Hair follicle dermal papilla cell (primary cell): ENCODE measurements around the gene MAT2B. TPM values are rescaled to one million over a fixed set of nuclear protein-coding genes. Genes with fewer than 3 reads are reported as not detected.

Experiments used
- total RNA-seq: library from RNA; depleted of rRNA; stranded (reverse); fragments of >200 nt; gene quantifications from 2 replicates; pipeline ENCODE4 v1.2.3, GENCODE V29; 2012

The MAT2B gene
- total RNA-seq, result 56.8 and 57.0 TPM in 2 replicates

DNA sequence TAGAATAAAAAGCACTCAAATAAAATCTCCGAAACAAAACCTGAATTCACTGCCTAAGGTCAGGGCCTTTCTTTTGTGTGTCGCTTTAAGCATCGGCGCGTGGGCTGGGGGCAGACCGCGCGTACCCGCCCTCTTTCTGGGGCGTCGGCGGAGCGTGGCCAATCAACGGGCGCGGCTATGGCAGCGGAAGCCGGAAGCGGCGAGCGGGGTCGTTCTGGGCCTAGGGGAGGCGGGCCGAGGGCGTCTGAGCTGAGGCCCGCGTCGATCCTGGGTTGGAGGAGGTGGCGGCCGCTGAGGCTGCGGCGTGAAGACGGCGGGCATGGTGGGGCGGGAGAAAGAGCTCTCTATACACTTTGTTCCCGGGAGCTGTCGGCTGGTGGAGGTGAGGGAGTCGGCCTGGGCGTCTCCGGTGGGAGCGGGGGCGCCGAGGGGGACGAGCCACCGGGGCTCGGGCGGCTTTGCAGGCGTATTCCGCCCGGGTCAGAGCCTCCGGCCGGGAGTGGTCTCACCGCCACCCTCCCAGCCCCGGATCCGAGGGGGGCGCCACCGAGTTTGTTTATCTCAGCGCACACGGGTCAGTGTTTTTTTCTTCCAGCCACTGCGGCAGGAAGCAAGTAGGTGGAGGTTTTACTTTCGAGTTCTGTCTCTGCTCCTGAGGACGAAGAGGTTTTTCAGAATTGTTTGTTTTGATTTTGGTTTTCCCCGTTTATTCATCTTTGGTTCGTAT lies at the start of gene MAT2B:
Gene MAT2B (plus strand): TSS at position 252 of the 727 bp plus-strand sequence. CDS start 68 bp downstream, at position 320.

DNA sequence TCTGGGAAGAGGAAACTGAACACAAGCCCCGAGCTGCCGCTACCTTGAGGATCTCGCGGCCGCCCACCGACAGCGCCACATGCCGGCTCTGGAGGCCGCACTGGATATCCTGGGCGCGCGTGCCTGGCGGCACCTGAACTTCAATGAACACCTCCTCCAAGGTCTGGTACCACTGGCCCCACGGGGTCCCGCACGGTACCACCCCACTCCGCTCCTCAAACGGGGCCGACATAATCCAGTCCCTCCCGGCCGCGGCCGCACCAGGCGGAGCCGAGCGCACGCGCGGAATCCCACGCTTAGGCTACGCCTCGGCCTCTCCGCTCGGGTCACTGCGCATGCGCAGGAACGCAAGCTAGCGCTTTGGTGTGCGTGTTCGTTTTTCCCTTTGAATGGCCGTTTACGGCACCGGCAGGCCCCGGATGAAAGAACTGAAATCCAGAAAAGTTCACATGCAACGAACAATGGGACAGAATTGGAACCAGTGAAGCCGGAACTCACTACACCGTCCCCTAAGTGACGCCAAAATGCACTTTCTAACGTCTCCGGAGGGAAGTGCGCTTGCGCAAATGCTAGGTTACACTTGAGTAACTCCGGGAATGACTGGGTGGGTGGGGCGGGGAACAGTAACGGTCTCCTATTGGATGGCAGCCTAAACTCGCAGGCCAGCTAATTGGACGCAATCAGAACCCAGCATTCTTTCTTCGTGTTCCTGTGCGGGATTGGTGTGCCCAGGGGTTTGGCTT lies 45.4 kb upstream of the MAT2B start, which contains the start of gene NUDCD2:
Gene NUDCD2 (minus strand): TSS at position 284 of the 743 bp plus-strand sequence. CDS start 52 bp downstream, at position 232.

DNA sequence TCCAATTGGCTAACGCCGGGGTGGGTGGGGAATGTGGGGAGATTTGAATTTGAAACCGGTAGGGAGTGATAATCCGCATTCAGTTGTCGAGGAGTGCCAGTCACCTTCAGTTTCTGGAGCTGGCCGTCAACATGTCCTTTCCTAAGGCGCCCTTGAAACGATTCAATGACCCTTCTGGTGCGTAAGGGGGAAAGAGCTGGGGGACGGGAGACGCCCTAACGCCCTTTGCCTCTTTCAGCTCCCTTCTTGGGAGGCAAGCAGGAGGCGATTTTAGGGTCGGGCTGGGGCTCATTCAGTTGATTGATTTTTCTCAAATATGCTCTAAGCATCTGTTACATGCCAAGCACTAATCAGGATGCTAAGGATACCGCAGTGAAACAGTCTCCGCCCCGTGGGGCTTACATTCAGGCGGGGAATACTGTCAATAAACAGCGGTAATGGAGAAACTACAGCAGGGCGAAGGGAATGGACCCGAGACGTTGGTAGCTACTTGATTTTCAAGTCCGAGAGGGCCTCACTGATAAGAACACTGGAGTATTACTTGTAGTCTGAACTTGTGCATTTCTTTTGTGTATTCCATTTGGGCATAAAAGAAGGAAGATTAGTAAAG lies 44.8 kb upstream of the MAT2B start, which contains the start of gene HMMR:
Gene HMMR (plus strand): TSS at position 71 of the 610 bp plus-strand sequence. CDS start 61 bp downstream, at position 132.

Other genes starting within 250 kb of the MAT2B start
- 324 and 367 TPM in 2 replicates for gene CCNG1, start 68.0 kb upstream of the MAT2B start, total RNA-seq
- gene NUDCD2, start 45.5 kb upstream of the MAT2B start, total RNA-seq, result 2.3 and 3.2 TPM in 2 replicates
- 0.65 and 2.2 TPM in 2 replicates for gene HMMR, start 45.0 kb upstream of the MAT2B start, total RNA-seq